ENCODE results near the gene MBOAT7.
"Not testable (repeated sequence)": the region's sequence is repeated elsewhere in the genome, so short reads cannot be mapped to it uniquely, and the experiment has no call there.

The MBOAT7 gene

DNA sequence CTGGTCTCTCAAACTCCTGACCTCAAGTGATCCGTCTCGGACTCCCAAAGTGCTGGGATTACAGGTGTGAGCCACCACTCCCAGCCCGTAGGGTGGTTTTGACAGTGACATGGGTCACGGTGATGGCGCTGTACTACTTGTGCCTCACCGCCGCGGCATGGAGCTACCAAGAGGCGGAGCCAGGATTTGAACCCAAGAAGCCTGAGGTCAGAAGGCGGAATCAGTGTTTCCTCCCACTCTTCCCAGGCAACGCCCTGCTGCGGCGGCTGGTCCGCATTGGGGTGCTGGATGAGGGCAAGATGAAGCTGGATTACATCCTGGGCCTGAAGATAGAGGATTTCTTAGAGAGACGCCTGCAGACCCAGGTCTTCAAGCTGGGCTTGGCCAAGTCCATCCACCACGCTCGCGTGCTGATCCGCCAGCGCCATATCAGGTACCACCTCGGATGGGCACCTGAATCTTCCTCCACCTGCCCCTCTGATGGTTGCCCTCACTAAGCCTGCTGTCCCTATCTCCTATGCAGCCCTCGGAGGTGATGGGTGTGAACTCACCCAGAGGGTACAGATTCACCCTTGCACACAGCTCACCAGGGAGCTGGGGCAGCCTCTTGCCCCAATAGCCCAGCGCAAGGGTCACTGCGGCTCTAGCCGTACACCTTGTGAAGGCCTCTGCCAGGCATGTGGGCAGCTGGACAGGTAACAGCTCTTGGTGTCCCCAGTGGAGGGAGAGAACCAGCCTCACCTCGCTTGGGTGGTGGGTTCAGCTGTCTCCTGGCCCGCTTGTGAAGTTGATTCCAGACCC lies 16.9 kb upstream of the MBOAT7 start:
- DNase-seq (ENCODE audit: low spot score in 2 of 2): no peak
- Mint-ChIP-seq H3K4me3 (no peak overlapping the region), H3K27ac (no peak overlapping the region), H3K4me1 (peaks cover 59% of the 10 kb centered on the region), H3K36me3 (peaks cover 25% of the 10 kb centered on the region), H3K9me3 (no peaks in the 10 kb centered on the region), H3K27me3 (no peaks in the 10 kb centered on the region)
- ATAC-seq (ENCODE audit: low read depth): no peak

DNA sequence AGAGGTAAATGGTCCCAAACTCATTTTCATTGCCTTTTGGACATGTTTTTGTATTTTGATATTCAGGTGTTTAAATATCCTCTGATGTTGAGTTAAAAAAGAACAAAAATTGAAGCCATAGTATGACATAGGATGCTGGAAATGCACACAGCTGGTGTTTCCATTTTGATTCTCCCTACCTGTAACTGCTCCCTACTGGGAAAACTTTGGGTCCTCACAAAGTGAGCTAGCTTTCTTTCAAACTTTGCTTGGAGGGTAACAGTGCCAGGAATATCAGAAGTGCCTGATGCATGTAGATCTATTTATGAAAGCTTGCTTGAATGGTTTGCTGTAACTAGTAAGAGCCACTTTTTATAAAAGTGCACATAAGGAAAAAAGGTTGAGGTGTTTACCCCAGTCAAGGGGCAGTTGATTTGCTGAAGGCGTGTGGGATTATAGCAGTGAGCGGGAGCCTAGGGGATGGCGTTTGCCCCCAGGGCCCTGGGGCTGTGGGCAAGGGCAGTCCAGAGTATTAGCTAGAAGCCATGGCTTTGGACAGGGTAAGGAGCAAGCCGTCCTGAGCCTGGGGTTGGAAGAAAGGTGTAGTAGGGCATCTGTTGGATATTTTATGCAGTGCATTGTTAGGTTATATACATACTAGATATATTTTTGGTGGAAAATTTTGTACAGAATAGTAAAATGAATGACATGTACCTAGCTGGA lies 15.5 kb upstream of the MBOAT7 start:
- H3K27ac Mint-ChIP-seq: peak overlapping the region; percentile 45
- H3K4me3 Mint-ChIP-seq: peak overlapping the region; percentile 2
- DNase-seq (ENCODE audit: low spot score in 2 of 2): no peak

DNA sequence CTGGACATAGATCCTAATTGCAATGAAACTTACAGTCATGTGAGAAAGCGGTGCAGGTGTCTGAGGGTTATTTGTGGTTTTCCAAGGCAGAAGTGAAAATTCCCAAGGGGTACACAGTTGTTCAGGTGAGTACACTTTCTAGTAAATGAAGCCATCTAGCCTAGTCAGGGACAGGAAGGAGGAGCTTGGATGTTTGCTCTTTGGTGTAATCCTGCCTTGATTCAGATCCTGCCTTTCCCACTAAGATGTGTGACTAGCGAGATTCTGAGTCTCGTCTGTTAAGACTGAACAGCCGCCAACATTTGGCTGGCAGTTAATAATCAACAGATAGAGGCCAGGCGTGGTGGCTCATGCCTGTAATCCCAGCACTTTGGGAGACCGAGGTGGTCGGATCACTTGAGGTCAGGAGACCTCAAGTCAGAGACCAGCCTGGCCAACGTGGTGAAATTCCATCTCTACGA lies 13.8 kb upstream of the MBOAT7 start:
- Mint-ChIP-seq H3K27me3 (no peaks in the 10 kb centered on the region), H3K36me3 (peaks cover 19% of the 10 kb centered on the region), H3K4me3 (peak overlapping the region; percentile 100), H3K9me3 (no peaks in the 10 kb centered on the region), H3K27ac (peak overlapping the region; percentile 99), H3K4me1 (peaks cover 42% of the 10 kb centered on the region)
- DNase-seq (ENCODE audit: low spot score in 2 of 2) (no peak), ATAC-seq (ENCODE audit: low read depth) (no peak)

More for the DNA sequence above, 15.5 kb upstream of the MBOAT7 start:
- Mint-ChIP-seq H3K9me3 (no peaks in the 10 kb centered on the region), H3K27me3 (no peaks in the 10 kb centered on the region), H3K36me3 (peaks cover 20% of the 10 kb centered on the region), H3K4me1 (peaks cover 50% of the 10 kb centered on the region)
- ATAC-seq (ENCODE audit: low read depth): no peak

- H3K36me3 Mint-ChIP-seq: peaks cover 12% of the 10 kb centered on the region
- no peaks in the 10 kb centered on the region for H3K27me3 Mint-ChIP-seq
Observed at GRCh38 chr19:54201980-54202379, 12.6 kb upstream of the MBOAT7 start.

DNA sequence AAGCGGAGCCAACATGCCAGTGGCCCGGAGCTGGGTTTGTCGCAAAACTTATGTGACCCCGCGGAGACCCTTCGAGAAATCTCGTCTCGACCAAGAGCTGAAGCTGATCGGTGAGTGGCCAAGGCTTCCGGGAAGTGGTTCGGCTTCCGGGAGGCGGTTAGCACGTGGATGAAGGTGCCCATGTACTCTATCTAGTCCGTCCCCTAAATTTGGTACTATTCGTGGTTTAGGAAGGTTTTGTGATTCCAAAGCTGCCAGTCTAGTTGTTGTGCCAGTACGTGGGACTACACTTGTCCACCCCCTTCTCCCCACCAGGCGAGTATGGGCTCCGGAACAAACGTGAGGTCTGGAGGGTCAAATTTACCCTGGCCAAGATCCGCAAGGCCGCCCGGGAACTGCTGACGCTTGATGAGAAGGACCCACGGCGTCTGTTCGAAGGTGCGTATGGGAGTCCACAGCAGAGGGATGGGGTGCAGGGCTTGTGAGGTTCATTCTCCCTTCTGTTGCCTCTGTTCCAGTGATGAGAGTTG lies 11.9 kb upstream of the MBOAT7 start:
- H3K36me3 Mint-ChIP-seq: peaks cover 12% of the 10 kb centered on the region
- no peak for ATAC-seq (ENCODE audit: low read depth)
- no peaks in the 10 kb centered on the region for H3K9me3 Mint-ChIP-seq
- H3K4me3 Mint-ChIP-seq: peak overlapping the region; percentile 100
- H3K27me3 Mint-ChIP-seq: no peaks in the 10 kb centered on the region
- no peak for DNase-seq (ENCODE audit: low spot score in 2 of 2)
- peaks cover 29% of the 10 kb centered on the region for H3K4me1 Mint-ChIP-seq
- peak overlapping the region; percentile 99 for H3K27ac Mint-ChIP-seq

More at GRCh38 chr19:54201980-54202379, 12.6 kb upstream of the MBOAT7 start:
- ATAC-seq (ENCODE audit: low read depth) (no peak), DNase-seq (ENCODE audit: low spot score in 2 of 2) (no peak)
- no peaks in the 10 kb centered on the region for H3K9me3 Mint-ChIP-seq
- peak overlapping the region; percentile 100 for H3K4me3 Mint-ChIP-seq
- H3K4me1 Mint-ChIP-seq: peaks cover 33% of the 10 kb centered on the region
- peak overlapping the region; percentile 99 for H3K27ac Mint-ChIP-seq

DNA sequence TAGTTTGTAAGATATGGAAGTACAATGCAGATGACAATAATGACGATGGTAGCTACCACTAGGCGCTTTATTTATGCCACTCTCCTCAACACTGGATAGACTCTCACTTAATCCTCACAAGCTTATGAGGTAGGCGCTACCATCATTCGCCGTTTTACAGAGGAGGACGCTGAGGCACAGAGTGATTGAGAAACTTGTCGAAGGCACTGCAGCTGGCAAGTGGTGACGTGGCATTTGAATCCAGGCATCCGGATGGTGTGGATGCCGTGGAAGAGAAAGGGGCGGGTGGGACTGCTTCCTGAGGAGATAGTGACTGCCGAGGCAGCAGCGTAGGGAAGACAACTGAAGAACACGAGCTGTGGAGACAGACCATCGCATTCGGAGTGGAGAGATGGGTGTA lies 10.0 kb upstream of the MBOAT7 start:
- H3K27me3 Mint-ChIP-seq: no peaks in the 10 kb centered on the region
- peak overlapping the region; percentile 74 for H3K4me3 Mint-ChIP-seq
- H3K4me1 Mint-ChIP-seq: peaks cover 17% of the 10 kb centered on the region
- ATAC-seq (ENCODE audit: low read depth) (no peak), DNase-seq (ENCODE audit: low spot score in 2 of 2) (no peak)
- H3K9me3 Mint-ChIP-seq: no peaks in the 10 kb centered on the region
- H3K27ac Mint-ChIP-seq: no peak overlapping the region
- H3K36me3 Mint-ChIP-seq: peaks cover 11% of the 10 kb centered on the region

GRCh38 chr19:54197121-54197520 lies 7.7 kb upstream of the MBOAT7 start:
- no peak overlapping the region for H3K27ac Mint-ChIP-seq
- no peak for ATAC-seq (ENCODE audit: low read depth)
- no peaks in the 10 kb centered on the region for H3K9me3 Mint-ChIP-seq
- DNase-seq (ENCODE audit: low spot score in 2 of 2): no peak
- peaks cover 6% of the 10 kb centered on the region for H3K36me3 Mint-ChIP-seq
- H3K4me3 Mint-ChIP-seq: no peak overlapping the region
- peaks cover 7% of the 10 kb centered on the region for H3K4me1 Mint-ChIP-seq
- H3K27me3 Mint-ChIP-seq: no peaks in the 10 kb centered on the region

DNA sequence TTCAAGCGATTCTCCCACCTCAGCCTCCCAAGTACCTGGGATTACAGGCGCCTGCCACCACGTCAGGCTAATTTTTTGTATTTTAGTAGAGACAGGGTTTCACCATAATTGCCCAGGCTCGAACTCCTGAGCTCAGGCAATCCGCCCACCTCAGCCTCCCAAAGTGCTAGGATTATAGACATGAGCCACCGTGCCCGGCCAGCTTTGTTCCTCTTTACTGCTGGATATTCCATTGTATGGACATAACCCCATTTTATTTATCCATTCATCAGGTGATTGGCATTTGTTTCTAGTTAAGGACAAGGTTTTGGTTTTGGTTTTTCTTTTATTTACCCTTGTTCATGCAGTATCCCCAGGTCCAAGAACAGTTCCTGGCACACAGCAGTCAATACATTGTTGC lies 7.2 kb upstream of the MBOAT7 start:
- Mint-ChIP-seq H3K4me1 (peaks cover 6% of the 10 kb centered on the region), H3K27me3 (no peaks in the 10 kb centered on the region), H3K9me3 (no peaks in the 10 kb centered on the region), H3K27ac (no peak overlapping the region), H3K36me3 (peaks cover 6% of the 10 kb centered on the region), H3K4me3 (no peak overlapping the region)
- DNase-seq (ENCODE audit: low spot score in 2 of 2): no peak
- no peak for ATAC-seq (ENCODE audit: low read depth)

GRCh38 chr19:54194463-54194862 lies 5.1 kb upstream of the MBOAT7 start:
- ATAC-seq (ENCODE audit: low read depth); DNase-seq (ENCODE audit: low spot score in 2 of 2); H3K9me3 Mint-ChIP-seq; H3K4me1 Mint-ChIP-seq; H3K36me3 Mint-ChIP-seq; H3K4me3 Mint-ChIP-seq; H3K27ac Mint-ChIP-seq; H3K27me3 Mint-ChIP-seq: not testable (repeated sequence)

GRCh38 chr19:54193011-54193410 lies 3.6 kb upstream of the MBOAT7 start:
- ATAC-seq (ENCODE audit: low read depth): no peak
- H3K4me3 Mint-ChIP-seq: peak overlapping the region; percentile 34
- H3K4me1 Mint-ChIP-seq: peaks cover 7% of the 10 kb centered on the region
- H3K9me3 Mint-ChIP-seq: no peaks in the 10 kb centered on the region
- DNase-seq (ENCODE audit: low spot score in 2 of 2): no peak
- H3K27me3 Mint-ChIP-seq: no peaks in the 10 kb centered on the region
- H3K36me3 Mint-ChIP-seq: peaks cover 6% of the 10 kb centered on the region
- H3K27ac Mint-ChIP-seq: no peak overlapping the region

DNA sequence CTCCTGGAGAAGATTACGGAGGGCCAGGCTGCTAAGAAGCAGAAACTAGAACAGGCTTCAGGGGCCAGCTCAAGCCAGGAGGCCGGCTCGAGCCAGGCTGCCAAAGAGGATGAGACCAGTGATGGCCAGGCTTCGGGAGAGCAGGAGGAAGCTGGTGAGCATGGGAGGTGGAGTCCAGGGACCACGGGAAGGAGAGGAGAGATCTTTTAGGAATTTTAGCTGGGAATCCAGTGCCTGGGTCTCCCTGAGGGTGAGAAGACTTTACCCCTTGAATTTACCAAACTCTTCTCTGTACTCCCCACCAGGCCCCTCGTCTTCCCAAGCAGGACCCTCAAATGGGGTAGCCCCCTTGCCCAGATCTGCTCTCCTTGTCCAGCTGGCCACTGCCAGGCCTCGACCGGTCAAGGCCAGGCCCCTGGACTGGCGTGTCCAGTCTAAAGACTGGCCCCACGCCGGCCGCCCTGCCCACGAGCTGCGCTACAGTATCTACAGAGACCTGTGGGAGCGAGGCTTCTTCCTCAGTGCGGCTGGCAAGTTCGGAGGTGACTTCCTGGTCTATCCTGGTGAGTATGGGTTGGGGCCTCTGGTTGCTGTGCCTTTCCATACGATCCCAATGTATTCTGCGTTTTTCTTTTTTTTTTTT lies 2.6 kb upstream of the MBOAT7 start:
- peak overlapping the region; percentile 95 for H3K4me3 Mint-ChIP-seq
- H3K27ac Mint-ChIP-seq: no peak overlapping the region

DNA sequence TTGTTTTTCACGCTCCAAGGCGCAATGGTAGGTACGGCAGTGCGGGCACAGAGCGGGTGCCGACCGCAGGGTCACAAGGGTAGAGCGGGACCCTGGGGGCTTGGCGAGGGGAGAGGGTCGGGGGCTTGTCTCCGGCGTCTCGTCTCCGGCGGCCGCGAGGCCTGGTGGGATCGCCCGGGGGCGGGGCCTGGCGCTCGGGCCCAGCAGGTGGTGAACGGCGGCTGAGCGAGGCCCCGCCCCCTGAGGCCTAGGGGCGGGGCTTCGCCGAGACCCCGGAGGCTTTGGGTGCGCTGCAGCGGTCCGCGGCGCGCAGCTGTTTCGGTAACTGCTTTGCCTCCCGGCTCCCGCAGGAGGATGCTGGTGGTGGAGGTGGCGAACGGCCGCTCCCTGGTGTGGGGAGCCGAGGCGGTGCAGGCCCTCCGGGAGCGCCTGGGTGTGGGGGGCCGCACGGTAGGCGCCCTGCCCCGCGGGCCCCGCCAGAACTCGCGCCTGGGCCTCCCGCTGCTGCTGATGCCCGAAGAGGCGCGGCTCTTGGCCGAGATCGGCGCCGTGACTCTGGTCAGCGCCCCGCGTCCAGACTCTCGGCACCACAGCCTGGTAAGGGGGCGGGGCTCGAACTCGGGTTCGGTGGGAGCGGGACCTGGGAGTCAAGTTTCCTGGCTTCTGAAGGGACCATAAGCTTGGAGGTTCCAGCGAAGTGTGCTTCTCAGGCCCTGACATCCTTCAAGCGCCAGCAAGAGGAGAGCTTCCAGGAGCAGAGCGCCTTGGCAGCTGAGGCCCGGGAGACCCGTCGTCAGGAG lies 1.8 kb upstream of the MBOAT7 start, which contains the start of gene TSEN34:
Gene TSEN34, plus strand, starts transcription at position 298 of the 800 bp plus-strand sequence. Its CDS starts 57 bp downstream, at position 355.
- Mint-ChIP-seq H3K27ac (peak within 1 kb of the TSS; percentile 100), H3K9me3 (no peaks in the 10 kb centered on the region), H3K36me3 (peaks cover 11% of the 10 kb centered on the region), H3K4me3 (peak within 1 kb of the TSS; percentile 95), H3K4me1 (peaks cover 17% of the 10 kb centered on the region), H3K27me3 (no peaks in the 10 kb centered on the region)
- DNase-seq (ENCODE audit: low spot score in 2 of 2) (peak; percentile 91 to 94), ATAC-seq (ENCODE audit: low read depth) (peak; percentile 28)

More for the DNA sequence above, 2.6 kb upstream of the MBOAT7 start:
- Mint-ChIP-seq H3K27me3 (no peaks in the 10 kb centered on the region), H3K9me3 (no peaks in the 10 kb centered on the region), H3K36me3 (peaks cover 8% of the 10 kb centered on the region), H3K4me1 (peaks cover 17% of the 10 kb centered on the region)
- ATAC-seq (ENCODE audit: low read depth) (no peak), DNase-seq (ENCODE audit: low spot score in 2 of 2) (no peak)

- H3K4me3 Mint-ChIP-seq: peak overlapping the region; percentile 95
- no peaks in the 10 kb centered on the region for H3K9me3 Mint-ChIP-seq
- H3K4me1 Mint-ChIP-seq: peaks cover 17% of the 10 kb centered on the region
- H3K27me3 Mint-ChIP-seq: no peaks in the 10 kb centered on the region
- peak overlapping the region; percentile 100 for H3K27ac Mint-ChIP-seq
- peaks cover 11% of the 10 kb centered on the region for H3K36me3 Mint-ChIP-seq
- peak; percentile 57 for ATAC-seq (ENCODE audit: low read depth)
- DNase-seq (ENCODE audit: low spot score in 2 of 2): peak; percentile 99 to 100
Observed at GRCh38 chr19:54190503-54191010, 1.2 kb upstream of the MBOAT7 start.
